K562 (cell line): ENCODE measurements around the gene ARHGAP26. TPM values are rescaled to one million over a fixed set of nuclear protein-coding genes. Genes with fewer than 3 reads are reported as not detected.

Source experiments
- ATAC-seq: fragments of 200-7000 bp; cut with Tn5 transposase; 3 replicates; pipeline ENCODE4 v1.9.1; 2020; ENCODE audit warnings: moderate library complexity
- BruUV-seq: library from RNA; stranded (reverse); fragments of 400-500 nt; replicated peaks from 2 replicates; lab custom pipeline; 2021; lab: Mats Ljungman, UMichigan
- CTCF ChIA-PET: fragments of 300-600 bp; formaldehyde crosslinking; extraction: SDS; loops from one replicate; lab custom pipeline; 2021; ENCODE audit warnings: low intra/inter-chr PET ratio; lab: Yijun Ruan, JAX
- POLR2A ChIA-PET: fragments of 300-600, 350-650 bp; sonication (Branson Sonifier 250); formaldehyde crosslinking; extraction: SDS; loops from one replicate; lab custom pipeline; 2021; ENCODE audit warnings: antibody characterized with exemption, inconsistent platforms; lab: Yijun Ruan, JAX
- DNase-seq, 4 experiments: peaks; one replicate each; pipeline versions ENCODE4 v3.0.0 to v3.0.0-alpha.2; 2011 to 2018; ENCODE audit warnings: low spot score in 3 of 4, mixed read lengths in 3 of 4; ENCODE audit errors: extremely low read depth in 1 of 4
- FAIRE-seq: peaks from 2 replicates; lab custom pipeline; 2011; peaks lifted over from hg19 to GRCh38; lab: Jason Lieb, UNC
- H2AFZ ChIP-seq: 2 replicates; pipeline ENCODE4 v1.6.0; 2011; ENCODE audit warnings: low read depth, low read length, control low read depth, inconsistent platforms
- H3K27ac ChIP-seq: fragments of 200-600 bp; 3 replicates; pipeline ENCODE4 v1.8.0; 2011; ENCODE audit warnings: low read depth, mild to moderate bottlenecking, control low read depth, inconsistent platforms, low read length, moderate library complexity, mixed read lengths; ENCODE audit errors: extremely low read depth
- H3K27me3 ChIP-seq, 2 experiments: fragments of 300-600 bp in 1 of 2; 2 replicates in 1 of 2; 3 replicates in 1 of 2; pipeline versions ENCODE4 v1.6.0 to v1.8.0; 2011; ENCODE audit warnings: inconsistent platforms in 2 of 2, low read length in 2 of 2, mild to moderate bottlenecking in 1 of 2, mixed read lengths in 1 of 2, moderate library complexity in 1 of 2; ENCODE audit not compliant: control insufficient read depth in 2 of 2, insufficient read depth in 2 of 2
- H3K36me3 ChIP-seq: fragments of 300-600 bp; 3 replicates; pipeline ENCODE4 v1.8.0; 2011; ENCODE audit warnings: mild to moderate bottlenecking, low read length, inconsistent platforms; ENCODE audit not compliant: control insufficient read depth, insufficient read depth
- H3K4me1 ChIP-seq, 2 experiments: fragments of 200-600 bp in 1 of 2; replicated peaks in 1 of 2; 2 replicates in 1 of 2; 3 replicates in 1 of 2; pipeline versions ENCODE4 v1.5.1 to v1.8.0; 2011; ENCODE audit warnings: inconsistent platforms in 2 of 2, low read length in 2 of 2, mild to moderate bottlenecking in 1 of 2, mixed read lengths in 1 of 2, moderate library complexity in 1 of 2; ENCODE audit not compliant: control insufficient read depth in 2 of 2, insufficient read depth in 2 of 2
- H3K4me2 ChIP-seq: 2 replicates; pipeline ENCODE4 v1.6.1; 2011; ENCODE audit warnings: low read length, control low read depth, inconsistent platforms, mixed read lengths; ENCODE audit not compliant: insufficient read depth
- H3K4me3 ChIP-seq: fragments of 200-600 bp; sonication (generic), shearing (Covaris generic); 2 replicates; pipeline ENCODE4 v1.5.1; 2016; ENCODE audit warnings: control low read depth, inconsistent platforms
- H3K79me2 ChIP-seq: fragments of 200-600 bp; 3 replicates; pipeline ENCODE4 v1.8.0; 2011; ENCODE audit warnings: low read length, inconsistent platforms; ENCODE audit not compliant: control insufficient read depth, insufficient read depth
- H3K9ac ChIP-seq, 2 experiments: 2 replicates each; pipeline versions ENCODE4 v1.6.0 to v1.6.1; 2011; ENCODE audit warnings: low read depth in 2 of 2, low read length in 2 of 2, control low read depth in 1 of 2, inconsistent platforms in 1 of 2, mild to moderate bottlenecking in 1 of 2, mixed read lengths in 1 of 2; ENCODE audit not compliant: insufficient read depth in 1 of 2
- H3K9me1 ChIP-seq: one replicate; pipeline ENCODE4 v1.6.0; 2011; ENCODE audit warnings: inconsistent platforms, mild to moderate bottlenecking, low read length, moderate library complexity; ENCODE audit not compliant: control insufficient read depth, insufficient read depth
- H3K9me3 ChIP-seq: replicated peaks from 2 replicates; pipeline ENCODE4 v1.5.1; 2011; ENCODE audit warnings: low read depth, low read length, inconsistent platforms; ENCODE audit not compliant: control insufficient read depth, insufficient read depth
- H4K20me1 ChIP-seq: replicated peaks from 2 replicates; pipeline ENCODE4 v1.6.1; 2011; ENCODE audit warnings: low read length, inconsistent platforms, mixed read lengths; ENCODE audit not compliant: control insufficient read depth, insufficient read depth
- CBFA2T3 ChIP-seq: fragments of 450-650 bp; IDR thresholded peaks from 2 replicates; pipeline ENCODE4 v1.6.1; 2017
- CTCF ChIP-seq, 3 experiments: IDR thresholded peaks in 2 of 3; conservative IDR thresholded peaks in 1 of 3; 2 replicates each; pipeline ENCODE4 v1.5.1; 2011 to 2012; ENCODE audit warnings: low read length in 3 of 3, mild to moderate bottlenecking in 3 of 3, control low read depth in 2 of 3, improper control_type of control experiment in 1 of 3, inconsistent platforms in 1 of 3, low read depth in 1 of 3, mixed read lengths in 1 of 3, moderate library complexity in 1 of 3; ENCODE audit not compliant: insufficient read depth in 2 of 3
- ETV5 ChIP-seq: sonication (generic); formaldehyde crosslinking; IDR thresholded peaks from 2 replicates; pipeline ENCODE4 v1.4.0; 2020; ENCODE audit warnings: low read depth, mild to moderate bottlenecking, missing genetic modification reagents
- FUS ChIP-seq: fragments of 200-400 bp; formaldehyde crosslinking; optimal IDR thresholded peaks from 2 replicates; pipeline ENCODE3; 2017; ENCODE audit warnings: low read depth, low read length
- HBP1 ChIP-seq: fragments of 450-650 bp; formaldehyde crosslinking; IDR thresholded peaks from 2 replicates; pipeline ENCODE4 v1.4.0; 2022; ENCODE audit warnings: missing genetic modification characterization
- RAD21 ChIP-seq, 2 experiments: fragments of 250-450 bp in 1 of 2; fragments of 450-650 bp in 1 of 2; sonication (Bioruptor Pico) in 1 of 2; formaldehyde crosslinking in 1 of 2; IDR thresholded peaks in 1 of 2; conservative IDR thresholded peaks in 1 of 2; 2 replicates each; pipeline versions ENCODE4 v1.4.0 to v1.8.0; 2020 to 2022; ENCODE audit warnings: mild to moderate bottlenecking in 2 of 2, moderate library complexity in 1 of 2
- ZNF644 ChIP-seq: fragments of 200-800 bp; sonication (Bioruptor generic); IDR thresholded peaks from 2 replicates; pipeline ENCODE4 v1.6.1; 2016; ENCODE audit warnings: low read depth, missing genetic modification characterization, missing compliant biosample characterization
- WGBS: fragments of 100-300 bp; shearing (Covaris generic); methylation state at CpG from one replicate; pipeline ENCODE4 v1.1.6; 2016; ENCODE audit warnings: low coverage, mixed read lengths; ENCODE audit not compliant: insufficient coverage; ENCODE audit errors: missing lambda C conversion rate; 5-methylcytosine and 5-hydroxymethylcytosine counted together
- in situ Hi-C: fragments of 300-500 bp; cut with MboI; formaldehyde crosslinking; loops from 4 replicates; pipeline ENCODE4 v1.15.0; 2018; ENCODE audit warnings: inconsistent platforms, mixed read lengths
- intact Hi-C: fragments of 100-400 bp; cut with micrococcal nuclease; formaldehyde crosslinking; loops from 2 replicates; pipeline ENCODE4 v1.14.2; 2022
- polyA plus RNA-seq, 8 experiments: library from polyadenylated mRNA; depleted of rRNA in 4 of 8; stranded (reverse) in 5 of 8; unstranded in 3 of 8; fragments of >200 nt; fragmentation: Nextera tagmentation in 2 of 8; fragmentation: Illumina TruSeq in 1 of 8; extraction: Ambion mirVana in 2 of 8; extraction: Trizol in 1 of 8; gene quantifications; 2 replicates each; pipeline versions ENCODE4 v1.2.1 to v1.2.3, GENCODE V29; 2011 to 2014; ENCODE audit warnings: inconsistent platforms in 1 of 8, missing spikeins in 1 of 8
- total RNA-seq, 7 experiments: library from RNA; depleted of rRNA in 6 of 7; stranded (reverse); fragments of >200 nt in 6 of 7; fragmentation: Illumina TruSeq in 2 of 7; extraction: Trizol in 2 of 7; gene quantifications; 2 replicates each; pipeline versions ENCODE4 v1.2.1 to v1.2.3, GENCODE V29; 2011 to 2021; ENCODE audit warnings: low replicate concordance in 1 of 7

ARHGAP26 gene
- total and polyA plus RNA-seq, 9 of the 15 experiments (the other 6 are each of a cell fraction or from before 2014, with no cell fraction given) = 0.13 to 1.1 (median 0.55) TPM

- no peaks in the 10 kb centered on the region for H4K20me1 ChIP-seq
- ATAC-seq (peak; percentile 50; the same call in 1 of the 3 replicates), FAIRE-seq (no peak), DNase-seq (peak in 1 of 4 experiments; percentile 18)
- in situ Hi-C loops = no loop called here
- intact Hi-C loops = loop anchor here (5.0 kb wide), 1 partner anchor 721 kb away; no protein-coding TSS in a partner anchor
- no peaks in the 10 kb centered on the region for H3K79me2 ChIP-seq
- no peak overlapping the region for H3K27ac ChIP-seq
- H3K36me3 ChIP-seq = no peaks in the 10 kb centered on the region
- ChIA-PET POLR2A (interaction anchor here (0.6 to 1.4 kb wide), 3 partner anchors 8 to 65 kb away, joined by 3 to 6 read pairs (median 3); no protein-coding TSS in a partner anchor), CTCF (no interaction called here)
- peaks cover 0 to 8% of the 10 kb centered on the region in 2 experiments; a peak in 2 of 5 replicates for H3K4me1 ChIP-seq
- H3K4me3 ChIP-seq = no peak overlapping the region
- TF ChIP-seq HBP1 (no peak), CTCF (IDR thresholded peaks at IDR 0.05 in 2 of 3, conservative IDR thresholded peaks at IDR 0.05 in 1 of 3; ENCODE audit: insufficient read depth in 2 of 3, low read depth in 1 of 3, low read length in 3 of 3) (peak in 2 of 3 experiments; percentile 12 to 22; a peak in 1 of 6 replicates), ETV5 (no peak), CBFA2T3 (no peak), FUS (no peak), RAD21 (CRISPR knock-in tag; conservative IDR thresholded peaks at IDR 0.05 in 1 of 2, IDR thresholded peaks at IDR 0.05 in 1 of 2) (peak in 1 of 2 experiments; percentile 40; a peak in 2 of 4 replicates), ZNF644 (no peak)
- H2AFZ ChIP-seq = no peak overlapping the region
- H3K9ac ChIP-seq = no peak overlapping the region
- no peaks in the 10 kb centered on the region for H3K27me3 ChIP-seq
- WGBS = 69% methylated on average over 3 of the region's 6 CpGs
- no peaks in the 10 kb centered on the region for H3K9me3 ChIP-seq
- no peak overlapping the region for H3K4me2 ChIP-seq
- no TSS peak for BruUV-seq
- H3K9me1 ChIP-seq = no peaks in the 10 kb centered on the region
Measured at GRCh38 chr5:143106174-143106573, 336.0 kb downstream of the ARHGAP26 start.
